K562 (cell line): ENCODE measurements around the gene RNPEPL1. TPM values are rescaled to one million over a fixed set of nuclear protein-coding genes. Genes with fewer than 3 reads are reported as not detected.
A peak's percentile ranks its signal among the peaks of the same experiment; 100 is the strongest.
"Not testable (repeated sequence)": the region's sequence is repeated elsewhere in the genome, so short reads cannot be mapped to it uniquely, and the experiment has no call there.

Experiments
- ATAC-seq: fragments of 200-7000 bp; cut with Tn5 transposase; 3 replicates; pipeline ENCODE4 v1.9.1; 2020; ENCODE audit warnings: moderate library complexity
- BruUV-seq: library from RNA; stranded (reverse); fragments of 400-500 nt; replicated peaks from 2 replicates; lab custom pipeline; 2021; lab: Mats Ljungman, UMichigan
- CTCF ChIA-PET: fragments of 300-600 bp; formaldehyde crosslinking; extraction: SDS; loops from one replicate; lab custom pipeline; 2021; ENCODE audit warnings: low intra/inter-chr PET ratio; lab: Yijun Ruan, JAX
- POLR2A ChIA-PET: fragments of 300-600, 350-650 bp; sonication (Branson Sonifier 250); formaldehyde crosslinking; extraction: SDS; loops from one replicate; lab custom pipeline; 2021; ENCODE audit warnings: antibody characterized with exemption, inconsistent platforms; lab: Yijun Ruan, JAX
- DNase-seq, 4 experiments: peaks; one replicate each; pipeline versions ENCODE4 v3.0.0 to v3.0.0-alpha.2; 2011 to 2018; ENCODE audit warnings: low spot score in 3 of 4, mixed read lengths in 3 of 4; ENCODE audit errors: extremely low read depth in 1 of 4
- FAIRE-seq: peaks from 2 replicates; lab custom pipeline; 2011; peaks lifted over from hg19 to GRCh38; lab: Jason Lieb, UNC
- H2AFZ ChIP-seq: 2 replicates; pipeline ENCODE4 v1.6.0; 2011; ENCODE audit warnings: low read depth, low read length, control low read depth, inconsistent platforms
- H3K27ac ChIP-seq: fragments of 200-600 bp; 3 replicates; pipeline ENCODE4 v1.8.0; 2011; ENCODE audit warnings: low read depth, mild to moderate bottlenecking, control low read depth, inconsistent platforms, low read length, moderate library complexity, mixed read lengths; ENCODE audit errors: extremely low read depth
- H3K27me3 ChIP-seq, 2 experiments: fragments of 300-600 bp in 1 of 2; 2 replicates in 1 of 2; 3 replicates in 1 of 2; pipeline versions ENCODE4 v1.6.0 to v1.8.0; 2011; ENCODE audit warnings: inconsistent platforms in 2 of 2, low read length in 2 of 2, mild to moderate bottlenecking in 1 of 2, mixed read lengths in 1 of 2, moderate library complexity in 1 of 2; ENCODE audit not compliant: control insufficient read depth in 2 of 2, insufficient read depth in 2 of 2
- H3K36me3 ChIP-seq: fragments of 300-600 bp; 3 replicates; pipeline ENCODE4 v1.8.0; 2011; ENCODE audit warnings: mild to moderate bottlenecking, low read length, inconsistent platforms; ENCODE audit not compliant: control insufficient read depth, insufficient read depth
- H3K4me1 ChIP-seq, 2 experiments: fragments of 200-600 bp in 1 of 2; replicated peaks in 1 of 2; 2 replicates in 1 of 2; 3 replicates in 1 of 2; pipeline versions ENCODE4 v1.5.1 to v1.8.0; 2011; ENCODE audit warnings: inconsistent platforms in 2 of 2, low read length in 2 of 2, mild to moderate bottlenecking in 1 of 2, mixed read lengths in 1 of 2, moderate library complexity in 1 of 2; ENCODE audit not compliant: control insufficient read depth in 2 of 2, insufficient read depth in 2 of 2
- H3K4me2 ChIP-seq: 2 replicates; pipeline ENCODE4 v1.6.1; 2011; ENCODE audit warnings: low read length, control low read depth, inconsistent platforms, mixed read lengths; ENCODE audit not compliant: insufficient read depth
- H3K4me3 ChIP-seq: fragments of 200-600 bp; sonication (generic), shearing (Covaris generic); 2 replicates; pipeline ENCODE4 v1.5.1; 2016; ENCODE audit warnings: control low read depth, inconsistent platforms
- H3K79me2 ChIP-seq: fragments of 200-600 bp; 3 replicates; pipeline ENCODE4 v1.8.0; 2011; ENCODE audit warnings: low read length, inconsistent platforms; ENCODE audit not compliant: control insufficient read depth, insufficient read depth
- H3K9ac ChIP-seq, 2 experiments: 2 replicates each; pipeline versions ENCODE4 v1.6.0 to v1.6.1; 2011; ENCODE audit warnings: low read depth in 2 of 2, low read length in 2 of 2, control low read depth in 1 of 2, inconsistent platforms in 1 of 2, mild to moderate bottlenecking in 1 of 2, mixed read lengths in 1 of 2; ENCODE audit not compliant: insufficient read depth in 1 of 2
- H3K9me1 ChIP-seq: one replicate; pipeline ENCODE4 v1.6.0; 2011; ENCODE audit warnings: inconsistent platforms, mild to moderate bottlenecking, low read length, moderate library complexity; ENCODE audit not compliant: control insufficient read depth, insufficient read depth
- H3K9me3 ChIP-seq: replicated peaks from 2 replicates; pipeline ENCODE4 v1.5.1; 2011; ENCODE audit warnings: low read depth, low read length, inconsistent platforms; ENCODE audit not compliant: control insufficient read depth, insufficient read depth
- H4K20me1 ChIP-seq: replicated peaks from 2 replicates; pipeline ENCODE4 v1.6.1; 2011; ENCODE audit warnings: low read length, inconsistent platforms, mixed read lengths; ENCODE audit not compliant: control insufficient read depth, insufficient read depth
- C11orf30 ChIP-seq: fragments of 450-650 bp; IDR thresholded peaks from 2 replicates; pipeline ENCODE4 v1.6.1; 2016; ENCODE audit warnings: low read depth, mild to moderate bottlenecking
- CEBPB ChIP-seq: fragments of 450-650 bp; IDR thresholded peaks from 2 replicates; pipeline ENCODE4 v1.6.1; 2016; ENCODE audit warnings: missing genetic modification characterization, missing compliant biosample characterization
- HNRNPLL ChIP-seq: fragments of 200-400 bp; formaldehyde crosslinking; IDR thresholded peaks from 2 replicates; pipeline ENCODE4 v1.6.1; 2017; ENCODE audit warnings: low read length, low read depth, mild to moderate bottlenecking; ENCODE audit not compliant: poor library complexity, severe bottlenecking
- KDM4B ChIP-seq, 2 experiments: fragments of 450-650 bp in 1 of 2; sonication (generic) in 1 of 2; IDR thresholded peaks; 2 replicates each; pipeline ENCODE4 v1.6.1; 2016 to 2017; ENCODE audit warnings: borderline replicate concordance in 2 of 2, antibody characterized with exemption in 1 of 2, low read depth in 1 of 2, mild to moderate bottlenecking in 1 of 2
- MIER1 ChIP-seq: fragments of 450-650 bp; IDR thresholded peaks from 2 replicates; pipeline ENCODE4 v1.6.1; 2016; ENCODE audit warnings: antibody characterized with exemption, mild to moderate bottlenecking, low read depth
- NEUROD1 ChIP-seq: fragments of 150-350 bp; IDR thresholded peaks from 2 replicates; pipeline ENCODE4 v1.6.1; 2014; ENCODE audit warnings: borderline replicate concordance, low read length, low read depth; ENCODE audit not compliant: partially characterized antibody
- NFYB ChIP-seq: IDR thresholded peaks from 2 replicates; pipeline ENCODE4 v1.6.1; 2011; ENCODE audit warnings: mild to moderate bottlenecking, moderate library complexity; ENCODE audit not compliant: insufficient read length; ENCODE audit errors: extremely low read depth
- NR4A1 ChIP-seq, 2 experiments: fragments of 250-450 bp in 1 of 2; fragments of 450-650 bp in 1 of 2; sonication (Bioruptor Pico) in 1 of 2; IDR thresholded peaks; 2 replicates each; pipeline versions ENCODE4 v1.4.0 to v1.6.1; 2016 to 2020; ENCODE audit warnings: mild to moderate bottlenecking in 2 of 2, missing compliant biosample characterization in 1 of 2, missing genetic modification characterization in 1 of 2, moderate library complexity in 1 of 2
- TEAD1 ChIP-seq, 2 experiments: fragments of 450-650 bp in 1 of 2; sonication (generic) in 1 of 2; formaldehyde crosslinking; IDR thresholded peaks; 2 replicates each; pipeline versions ENCODE4 v1.4.0 to v1.8.0; 2020 to 2022; ENCODE audit warnings: mild to moderate bottlenecking in 2 of 2, missing genetic modification reagents in 1 of 2
- ZKSCAN1 ChIP-seq: fragments of 150-350 bp; IDR thresholded peaks from 2 replicates; pipeline ENCODE4 v1.6.1; 2016; ENCODE audit warnings: low read depth, low read length
- ZKSCAN3 ChIP-seq: fragments of 250-450 bp; sonication (Bioruptor Pico); IDR thresholded peaks from 2 replicates; pipeline ENCODE4 v1.4.0; 2020
- ZNF316 ChIP-seq: fragments of 450-650 bp; IDR thresholded peaks from 2 replicates; pipeline ENCODE4 v1.6.1; 2016
- WGBS: fragments of 100-300 bp; shearing (Covaris generic); methylation state at CpG from one replicate; pipeline ENCODE4 v1.1.6; 2016; ENCODE audit warnings: low coverage, mixed read lengths; ENCODE audit not compliant: insufficient coverage; ENCODE audit errors: missing lambda C conversion rate; 5-methylcytosine and 5-hydroxymethylcytosine counted together
- in situ Hi-C: fragments of 300-500 bp; cut with MboI; formaldehyde crosslinking; loops from 4 replicates; pipeline ENCODE4 v1.15.0; 2018; ENCODE audit warnings: inconsistent platforms, mixed read lengths
- intact Hi-C: fragments of 100-400 bp; cut with micrococcal nuclease; formaldehyde crosslinking; loops from 2 replicates; pipeline ENCODE4 v1.14.2; 2022
- polyA plus RNA-seq, 8 experiments: library from polyadenylated mRNA; depleted of rRNA in 4 of 8; stranded (reverse) in 5 of 8; unstranded in 3 of 8; fragments of >200 nt; fragmentation: Nextera tagmentation in 2 of 8; fragmentation: Illumina TruSeq in 1 of 8; extraction: Ambion mirVana in 2 of 8; extraction: Trizol in 1 of 8; gene quantifications; 2 replicates each; pipeline versions ENCODE4 v1.2.1 to v1.2.3, GENCODE V29; 2011 to 2014; ENCODE audit warnings: inconsistent platforms in 1 of 8, missing spikeins in 1 of 8
- total RNA-seq, 7 experiments: library from RNA; depleted of rRNA in 6 of 7; stranded (reverse); fragments of >200 nt in 6 of 7; fragmentation: Illumina TruSeq in 2 of 7; extraction: Trizol in 2 of 7; gene quantifications; 2 replicates each; pipeline versions ENCODE4 v1.2.1 to v1.2.3, GENCODE V29; 2011 to 2021; ENCODE audit warnings: low replicate concordance in 1 of 7
- TF ChIP-seq, protein P1 (sequence below): fragments of 450-650 bp; IDR thresholded peaks from 2 replicates; pipeline ENCODE4 v1.6.1; 2016; ENCODE audit warnings: antibody characterized with exemption
- TF ChIP-seq, protein P2 (sequence below): fragments of 450-650 bp; formaldehyde crosslinking; IDR thresholded peaks from 2 replicates; pipeline ENCODE4 v1.4.0; 2020; ENCODE audit warnings: mild to moderate bottlenecking

RNPEPL1 gene
- total and polyA plus RNA-seq, 9 of the 15 experiments (the other 6 are each of a cell fraction or from before 2014, with no cell fraction given): 0.07 to 38.7 (median 5.6) TPM

DNA sequence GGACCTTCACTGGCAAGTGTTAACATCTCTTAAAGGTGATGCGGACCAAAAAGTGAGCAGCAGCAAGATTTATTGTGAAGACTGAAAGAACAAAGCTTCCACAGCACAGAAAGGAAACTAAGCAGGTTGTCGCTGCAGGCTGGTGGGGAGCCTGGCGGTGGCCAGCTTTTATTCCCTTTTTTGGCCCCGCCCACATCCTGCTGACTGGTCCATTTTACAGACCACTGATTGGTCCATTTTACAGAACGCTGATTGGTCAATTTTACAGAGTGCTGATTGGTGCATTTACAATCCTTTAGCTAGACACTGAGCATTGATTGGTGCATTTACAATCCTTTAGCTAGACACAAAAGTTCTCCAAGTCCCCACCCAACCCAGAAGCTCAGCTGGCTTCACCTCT, 46.4 kb upstream of the RNPEPL1 start:
- intact Hi-C loops, H3K27ac ChIP-seq, H3K4me2 ChIP-seq, ATAC-seq, H3K4me1 ChIP-seq, in situ Hi-C loops: not testable (repeated sequence)
- H3K9me3 ChIP-seq: peaks cover 18% of the 10 kb centered on the region
- WGBS: 90% methylated on average over 3 of the region's 5 CpGs
- TF ChIP-seq ZNF316: peak; percentile 82
- peak; percentile 54 for TF ChIP-seq C11orf30
- peak; percentile 32 for TF ChIP-seq NFYB
- TF ChIP-seq, all 486 proteins: peak for 3; not testable (repeated sequence) for 483
- H3K4me3 ChIP-seq, H3K9me1 ChIP-seq, H4K20me1 ChIP-seq, DNase-seq, H3K27me3 ChIP-seq, H2AFZ ChIP-seq, BruUV-seq, H3K9ac ChIP-seq, FAIRE-seq, H3K79me2 ChIP-seq, CTCF ChIA-PET: not testable (repeated sequence)
- POLR2A ChIA-PET: interaction anchor here (0.8 kb wide), 1 partner anchor 33 kb away, joined by 4 read pairs; no protein-coding TSS in a partner anchor
- H3K36me3 ChIP-seq: peaks cover 44% of the 10 kb centered on the region; the same call in 2 of the 3 replicates

DNA sequence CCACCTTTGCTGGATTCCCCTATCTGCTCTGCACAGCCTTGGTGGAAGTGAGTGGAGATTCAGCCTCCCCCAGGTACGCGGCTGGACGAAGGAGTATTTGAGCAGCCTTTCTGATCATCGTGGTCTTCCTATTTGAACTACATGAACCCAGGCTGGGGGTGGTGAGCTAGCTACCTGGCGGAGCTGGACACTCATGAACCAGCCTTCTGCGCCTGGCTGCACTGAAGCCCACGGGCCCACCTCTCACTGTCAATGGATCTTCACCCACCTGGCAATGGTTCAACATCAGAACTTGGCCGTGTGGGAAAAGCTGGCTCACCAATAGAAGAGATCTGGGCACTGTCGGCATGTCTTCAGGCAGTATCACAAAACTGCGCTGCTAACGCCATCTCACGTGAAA, 45.9 kb upstream of the RNPEPL1 start:
- FAIRE-seq (no peak), DNase-seq (no peak), ATAC-seq (no peak)
- H3K27me3 ChIP-seq: no peaks in the 10 kb centered on the region
- H3K9ac ChIP-seq: no peak overlapping the region
- H3K4me3 ChIP-seq: no peak overlapping the region
- no peaks in the 10 kb centered on the region for H3K79me2 ChIP-seq
- H3K4me2 ChIP-seq: no peak overlapping the region
- intact Hi-C loops: no loop called here
- BruUV-seq: no TSS peak
- H2AFZ ChIP-seq: no peak overlapping the region
- H4K20me1 ChIP-seq: no peaks in the 10 kb centered on the region
- CTCF ChIA-PET: no interaction called here
- peaks cover 18% of the 10 kb centered on the region for H3K9me3 ChIP-seq
- POLR2A ChIA-PET: interaction anchor here (0.8 kb wide), 1 partner anchor 32 kb away, joined by 4 read pairs; no protein-coding TSS in a partner anchor
- H3K36me3 ChIP-seq: peaks cover 44% of the 10 kb centered on the region; the same call in 2 of the 3 replicates
- H3K4me1 ChIP-seq: no peaks in the 10 kb centered on the region
- H3K27ac ChIP-seq: no peak overlapping the region
- no peaks in the 10 kb centered on the region for H3K9me1 ChIP-seq
- WGBS: 94% methylated on average over 4 of the region's 12 CpGs
- in situ Hi-C loops: no loop called here
- no peak for TF ChIP-seq ZKSCAN3 (CRISPR knock-in tag)
- TF ChIP-seq, protein P1, sequence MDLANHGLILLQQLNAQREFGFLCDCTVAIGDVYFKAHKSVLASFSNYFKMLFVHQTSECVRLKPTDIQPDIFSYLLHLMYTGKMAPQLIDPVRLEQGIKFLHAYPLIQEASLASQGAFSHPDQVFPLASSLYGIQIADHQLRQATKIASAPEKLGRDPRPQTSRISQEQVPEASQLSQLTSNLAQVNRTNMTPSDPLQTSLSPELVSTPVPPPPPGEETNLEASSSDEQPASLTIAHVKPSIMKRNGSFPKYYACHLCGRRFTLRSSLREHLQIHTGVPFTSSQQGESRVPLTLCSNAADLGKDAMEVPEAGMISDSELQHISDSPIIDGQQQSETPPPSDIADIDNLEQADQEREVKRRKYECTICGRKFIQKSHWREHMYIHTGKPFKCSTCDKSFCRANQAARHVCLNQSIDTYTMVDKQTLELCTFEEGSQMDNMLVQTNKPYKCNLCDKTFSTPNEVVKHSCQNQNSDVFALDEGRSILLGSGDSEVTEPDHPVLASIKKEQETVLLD: no peak
- no peak for TF ChIP-seq HNRNPLL
- TF ChIP-seq MIER1: no peak
- no peak for TF ChIP-seq ZKSCAN1
- TF ChIP-seq CEBPB: no peak
- no peak for TF ChIP-seq KDM4B (IDR thresholded peaks at IDR 0.05; ENCODE audit: borderline replicate concordance in 2 of 2, low read depth in 1 of 2)
- TF ChIP-seq NFYB: no peak
- no peak for TF ChIP-seq NEUROD1
- no peak for TF ChIP-seq NR4A1 (CRISPR knock-in tag; IDR thresholded peaks at IDR 0.05)
- no peak for TF ChIP-seq NR4A1 (tag; IDR thresholded peaks at IDR 0.05)
- TF ChIP-seq, protein P2, sequence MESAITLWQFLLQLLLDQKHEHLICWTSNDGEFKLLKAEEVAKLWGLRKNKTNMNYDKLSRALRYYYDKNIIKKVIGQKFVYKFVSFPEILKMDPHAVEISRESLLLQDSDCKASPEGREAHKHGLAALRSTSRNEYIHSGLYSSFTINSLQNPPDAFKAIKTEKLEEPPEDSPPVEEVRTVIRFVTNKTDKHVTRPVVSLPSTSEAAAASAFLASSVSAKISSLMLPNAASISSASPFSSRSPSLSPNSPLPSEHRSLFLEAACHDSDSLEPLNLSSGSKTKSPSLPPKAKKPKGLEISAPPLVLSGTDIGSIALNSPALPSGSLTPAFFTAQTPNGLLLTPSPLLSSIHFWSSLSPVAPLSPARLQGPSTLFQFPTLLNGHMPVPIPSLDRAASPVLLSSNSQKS: no peak
- no peak for TF ChIP-seq TEAD1 (CRISPR knock-in tag; IDR thresholded peaks at IDR 0.05)
